Calu3 (cell line): ENCODE results near the gene NACA2. TPM values are rescaled to one million over a fixed set of nuclear protein-coding genes. Genes with fewer than 3 reads are reported as not detected.
"Not testable (repeated sequence)": the region's sequence is repeated elsewhere in the genome, so short reads cannot be mapped to it uniquely, and the experiment has no call there.

Source experiments
- BruUV-seq: library from RNA; stranded (reverse); fragments of 400-500 nt; replicated peaks from 2 replicates; lab custom pipeline; 2021; lab: Mats Ljungman, UMichigan
- CTCF ChIA-PET: fragments of 300-600 bp; sonication (Branson Sonifier 250); formaldehyde crosslinking; loops from one replicate; lab custom pipeline; 2022; ENCODE audit warnings: antibody characterized with exemption; lab: Charles Lee
- DNase-seq: peaks from one replicate; pipeline ENCODE4 v3.0.0; 2022
- H3K27ac Mint-ChIP-seq: one replicate; pipeline ENCODE4 v1.8.0; 2022; ENCODE audit warnings: mixed read lengths; ENCODE audit not compliant: unreplicated experiment
- H3K27me3 Mint-ChIP-seq: one replicate; pipeline ENCODE4 v1.8.0; 2022; ENCODE audit warnings: mixed read lengths; ENCODE audit not compliant: unreplicated experiment
- H3K36me3 Mint-ChIP-seq: one replicate; pipeline ENCODE4 v1.8.0; 2022; ENCODE audit warnings: mild to moderate bottlenecking, moderate library complexity, mixed read lengths; ENCODE audit not compliant: insufficient read depth, unreplicated experiment
- H3K4me1 Mint-ChIP-seq: one replicate; pipeline ENCODE4 v1.8.0; 2022; ENCODE audit warnings: mild to moderate bottlenecking, low read depth, mixed read lengths; ENCODE audit not compliant: unreplicated experiment
- H3K4me3 Mint-ChIP-seq: one replicate; pipeline ENCODE4 v1.8.0; 2022; ENCODE audit warnings: mild to moderate bottlenecking, low read depth, moderate library complexity, mixed read lengths; ENCODE audit not compliant: unreplicated experiment
- H3K9me3 Mint-ChIP-seq: one replicate; pipeline ENCODE4 v1.8.0; 2022; ENCODE audit warnings: low read depth, mixed read lengths; ENCODE audit not compliant: unreplicated experiment
- CTCF ChIP-seq: fragments of 200-600 bp; IDR thresholded peaks from one replicate; pipeline ENCODE4 v1.8.0; 2022; ENCODE audit warnings: antibody characterized with exemption; ENCODE audit not compliant: unreplicated experiment
- intact Hi-C: fragments of 100-400 bp; cut with micrococcal nuclease; formaldehyde crosslinking; loops from one replicate; pipeline ENCODE4 v1.10.0; 2022; ENCODE audit not compliant: unreplicated experiment
- total RNA-seq: library from RNA; stranded (reverse); gene quantifications from 2 replicates; pipeline ENCODE4 v1.2.3, GENCODE V29; 2022

The NACA2 gene
- total RNA-seq, 1 experiment from 2014 or later, result not detected

DNA sequence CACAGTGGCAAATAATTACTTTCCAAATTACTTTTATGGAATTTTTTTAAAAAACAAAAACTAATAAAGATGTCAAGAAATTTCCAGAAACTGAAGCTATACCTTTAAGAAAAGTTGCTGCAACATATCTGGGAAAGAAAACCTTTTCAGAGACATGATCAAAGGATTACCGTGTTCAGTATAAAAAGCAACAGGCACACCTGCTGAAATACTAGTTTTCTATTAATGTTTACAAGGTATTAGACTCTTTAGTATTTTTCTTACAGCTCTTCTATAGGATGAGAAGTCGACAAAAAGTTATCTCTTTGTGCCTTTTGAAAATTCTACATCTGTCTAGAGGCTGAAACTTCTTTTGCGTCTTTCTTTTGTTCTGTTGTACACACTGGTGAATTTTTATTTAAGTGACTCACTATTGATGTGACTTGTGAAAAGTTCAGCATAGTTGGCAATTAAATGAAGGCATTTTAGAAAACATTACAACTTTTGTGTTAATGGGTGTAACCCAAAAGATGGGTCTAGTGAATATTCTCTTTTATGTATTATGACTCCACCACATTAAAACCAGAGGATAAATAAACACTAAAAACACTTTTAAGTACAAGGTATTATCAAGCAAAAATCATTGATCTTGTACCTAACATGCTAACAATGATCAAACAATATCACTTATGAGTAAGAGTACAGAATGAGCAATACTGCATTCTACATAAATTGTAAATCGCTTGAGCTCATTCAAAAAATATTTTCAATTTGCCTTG lies 23.8 kb downstream of the NACA2 start:
- Mint-ChIP-seq H3K9me3 (peaks cover 3% of the 10 kb centered on the region), H3K27ac (peak overlapping the region; percentile 52), H3K36me3 (no peaks in the 10 kb centered on the region), H3K4me3 (no peak overlapping the region), H3K27me3 (no peaks in the 10 kb centered on the region), H3K4me1 (peaks cover 12% of the 10 kb centered on the region)
- BruUV-seq, result no TSS peak
- intact Hi-C loops, result no loop called here
- no peak for TF ChIP-seq CTCF
- CTCF ChIA-PET, result interaction anchor here (0.6 to 1.2 kb wide), 2 partner anchors 58 to 72 kb away, joined by 3 to 5 read pairs; no protein-coding TSS in a partner anchor
- DNase-seq, result no peak

- intact Hi-C loops, CTCF ChIA-PET, H3K9me3 Mint-ChIP-seq, H3K27ac Mint-ChIP-seq, BruUV-seq, H3K36me3 Mint-ChIP-seq, DNase-seq, H3K4me3 Mint-ChIP-seq, H3K27me3 Mint-ChIP-seq: not testable (repeated sequence)
- H3K4me1 Mint-ChIP-seq, result peaks cover 12% of the 10 kb centered on the region
Measured at GRCh38 chr17:61566448-61566847, 24.6 kb downstream of the NACA2 start.

GRCh38 chr17:61565850-61566249 lies 25.2 kb downstream of the NACA2 start:
- H3K36me3 Mint-ChIP-seq, result not testable (repeated sequence)

GRCh38 chr17:61565213-61565612 lies 25.8 kb downstream of the NACA2 start:
- no peak overlapping the region for H3K27ac Mint-ChIP-seq
- CTCF ChIA-PET, result interaction anchor here (0.6 kb wide), 1 partner anchor 46 kb away, joined by 3 read pairs; no protein-coding TSS in a partner anchor
- H3K9me3 Mint-ChIP-seq, result no peaks in the 10 kb centered on the region

More at GRCh38 chr17:61565850-61566249, 25.2 kb downstream of the NACA2 start:
- BruUV-seq, H3K9me3 Mint-ChIP-seq, H3K4me3 Mint-ChIP-seq, intact Hi-C loops, DNase-seq, H3K27me3 Mint-ChIP-seq, H3K27ac Mint-ChIP-seq: not testable (repeated sequence)
- CTCF ChIA-PET, result interaction anchor here (0.6 kb wide), 1 partner anchor 45 kb away, joined by 3 read pairs; no protein-coding TSS in a partner anchor
- peaks cover 12% of the 10 kb centered on the region for H3K4me1 Mint-ChIP-seq

DNA sequence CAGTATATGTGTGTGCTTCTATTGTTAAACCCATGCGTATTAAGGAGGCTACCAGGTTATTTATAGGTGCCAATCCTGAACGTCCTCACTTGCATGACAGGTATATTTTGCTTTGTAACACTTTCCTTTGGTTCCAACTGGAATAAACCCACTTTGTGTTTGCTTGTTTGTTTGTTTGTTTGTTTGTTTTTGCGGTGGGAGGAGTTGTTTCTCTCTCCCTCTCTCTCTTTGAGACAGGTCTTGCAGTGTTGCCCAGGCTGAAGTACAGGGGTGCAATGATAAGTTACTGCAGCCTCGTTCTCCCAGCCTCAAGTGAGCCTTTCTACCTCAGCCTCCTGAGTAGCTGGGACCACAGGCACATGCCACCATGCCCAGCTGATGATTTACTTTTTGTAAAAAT lies 28.7 kb downstream of the NACA2 start:
- H3K27me3 Mint-ChIP-seq, result no peaks in the 10 kb centered on the region
- TF ChIP-seq CTCF, result no peak
- no peaks in the 10 kb centered on the region for H3K36me3 Mint-ChIP-seq
- BruUV-seq, result no TSS peak
- no peaks in the 10 kb centered on the region for H3K9me3 Mint-ChIP-seq
- CTCF ChIA-PET, result no interaction called here
- intact Hi-C loops, result no loop called here
- no peak overlapping the region for H3K27ac Mint-ChIP-seq
- H3K4me3 Mint-ChIP-seq, result no peak overlapping the region
- DNase-seq, result no peak
- H3K4me1 Mint-ChIP-seq, result no peaks in the 10 kb centered on the region

More at GRCh38 chr17:61565213-61565612, 25.8 kb downstream of the NACA2 start:
- H3K36me3 Mint-ChIP-seq, result no peaks in the 10 kb centered on the region
- DNase-seq, result no peak
- H3K27me3 Mint-ChIP-seq, result no peaks in the 10 kb centered on the region
- H3K4me3 Mint-ChIP-seq, result no peak overlapping the region
- peaks cover 12% of the 10 kb centered on the region for H3K4me1 Mint-ChIP-seq
- BruUV-seq, result no TSS peak
- no peak for TF ChIP-seq CTCF
- intact Hi-C loops, result no loop called here
